Central memory CD4-positive, alpha-beta T cell (primary cell): ENCODE measurements around the gene RAI14.
A peak's percentile ranks its signal among the peaks of the same experiment; 100 is the strongest.

Source experiments
- DNase-seq: peaks from one replicate; pipeline ENCODE4 v3.0.0; 2022

Gene RAI14

DNA sequence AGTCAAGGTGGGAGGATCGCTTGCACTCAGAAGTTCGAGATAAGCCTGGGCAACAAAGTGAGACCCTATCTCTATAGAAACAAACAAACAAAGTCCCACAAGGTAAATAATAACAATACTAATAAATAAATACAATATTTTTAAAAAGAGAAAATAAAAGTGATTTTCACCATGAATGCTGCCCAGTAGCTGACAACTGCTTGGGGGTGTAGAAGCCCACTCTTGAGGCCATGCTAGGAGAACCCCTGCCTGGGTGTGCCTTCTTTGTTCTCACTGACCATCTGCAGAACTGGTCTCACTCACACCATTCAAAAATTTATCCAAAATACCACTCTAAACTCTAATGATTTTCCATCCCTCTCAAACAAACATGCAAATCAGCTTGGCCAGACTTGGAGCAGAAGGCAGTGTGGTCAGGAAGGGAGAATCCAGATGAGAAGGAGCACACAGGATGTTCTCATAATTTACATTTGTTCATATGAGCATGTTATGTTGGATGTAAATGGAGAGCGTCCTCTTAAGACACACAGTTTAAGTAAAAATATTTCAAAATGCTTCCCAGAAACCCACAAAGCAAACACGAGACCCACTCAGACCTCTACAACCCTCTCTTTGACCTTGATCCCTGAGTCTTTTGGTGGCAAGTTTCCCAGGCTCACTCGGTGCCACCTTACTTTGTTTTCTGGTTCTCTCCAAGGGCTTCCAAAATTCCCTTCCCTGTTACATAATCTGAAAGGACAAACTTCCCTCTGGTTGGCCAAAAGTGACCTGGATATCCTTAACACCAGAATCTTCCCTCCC, 7.9 kb upstream of the RAI14 start:
- no peak for DNase-seq

DNA sequence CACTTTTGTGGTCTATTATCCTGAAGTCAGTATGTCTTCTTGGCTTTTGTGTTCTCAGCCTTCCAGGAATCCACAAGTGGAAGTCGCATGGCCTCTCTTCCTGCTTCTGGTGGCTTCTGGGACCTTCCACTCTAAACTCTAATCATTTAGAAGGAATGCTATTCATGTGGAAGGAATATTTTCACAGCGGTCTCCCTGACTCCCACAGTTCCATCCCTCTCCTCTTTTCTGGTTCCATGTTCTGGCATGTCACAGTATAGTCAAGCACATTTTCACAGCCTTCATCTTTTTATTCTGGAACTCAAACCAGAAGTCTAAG, 7.3 kb upstream of the RAI14 start:
- no peak for DNase-seq

DNA sequence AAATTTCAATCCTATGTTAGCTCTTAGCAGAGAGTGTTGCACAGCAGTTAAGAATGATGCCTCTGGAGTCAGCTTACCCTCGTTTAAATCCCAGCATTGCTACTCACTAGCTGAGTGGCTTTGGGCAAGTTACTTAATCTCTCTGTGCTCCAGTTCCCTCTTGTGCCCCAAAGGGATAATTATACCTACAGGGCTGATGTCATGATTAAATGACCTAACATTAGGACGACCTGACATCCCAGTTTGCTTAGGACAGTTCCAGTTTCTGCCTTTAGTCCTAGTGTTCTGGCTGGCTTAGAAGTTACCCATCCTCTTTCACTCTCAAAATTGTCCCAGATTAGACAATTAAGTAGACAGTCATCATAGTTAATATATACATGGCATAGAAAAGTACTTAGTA, 4.3 kb upstream of the RAI14 start:
- DNase-seq = no peak

DNA sequence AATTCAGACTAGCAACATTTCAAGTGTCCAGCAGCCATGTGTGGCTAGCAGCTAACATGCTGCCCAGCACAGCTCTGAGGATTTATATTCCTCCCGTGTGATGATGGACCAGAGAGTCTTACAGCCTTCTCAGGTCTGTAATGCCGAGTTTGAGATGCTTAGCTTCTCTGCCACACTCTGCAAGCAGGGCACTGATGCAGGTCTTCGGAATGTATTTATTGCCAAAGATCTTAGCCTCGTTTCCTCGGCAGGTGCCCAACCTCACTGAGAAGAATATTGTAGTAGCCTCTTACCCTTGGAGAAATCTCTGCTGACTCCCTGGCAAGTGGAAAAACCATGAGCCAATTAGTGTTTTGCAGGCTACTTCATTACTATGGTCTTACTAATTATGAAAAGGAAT, 3.7 kb upstream of the RAI14 start:
- DNase-seq = no peak

DNA sequence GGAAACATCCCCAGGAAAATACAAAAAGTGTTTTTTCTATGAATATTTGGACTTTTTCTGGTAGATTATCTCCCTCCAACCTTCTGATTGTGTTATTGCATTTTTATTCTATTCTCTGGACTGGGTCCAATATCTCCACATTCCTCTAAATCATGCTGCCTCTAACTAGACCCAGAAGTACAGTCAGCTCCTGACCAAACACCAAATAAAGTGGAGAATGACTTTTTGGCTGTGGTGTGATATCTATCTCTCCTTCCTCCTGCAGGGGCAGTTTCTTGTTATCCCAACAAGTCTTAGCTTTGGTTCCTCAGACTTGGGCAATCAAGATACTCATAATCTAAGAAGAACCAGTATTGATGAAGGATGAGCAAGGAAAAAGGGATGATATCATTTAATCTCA, 3.2 kb upstream of the RAI14 start:
- no peak for DNase-seq

DNA sequence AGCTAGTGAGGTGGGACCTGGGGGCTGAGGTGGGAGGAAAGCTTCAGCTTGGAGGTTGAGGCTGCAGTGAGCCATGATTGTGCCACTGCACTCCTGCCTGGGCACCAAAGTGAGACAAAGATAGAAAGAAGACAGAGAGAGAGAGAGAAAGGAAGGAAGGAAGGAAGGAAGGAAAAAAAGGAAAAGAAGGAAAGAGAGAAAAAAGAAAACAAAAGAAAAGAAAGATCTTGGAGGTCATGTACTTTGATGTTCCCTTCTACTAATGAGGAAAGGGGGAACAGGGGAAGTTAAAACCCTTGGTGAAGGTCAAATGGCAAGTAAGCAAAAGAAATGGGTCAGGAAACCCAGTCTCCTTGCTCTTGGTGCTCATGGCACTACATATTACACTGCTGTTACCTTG, 2.4 kb upstream of the RAI14 start:
- no peak for DNase-seq

DNA sequence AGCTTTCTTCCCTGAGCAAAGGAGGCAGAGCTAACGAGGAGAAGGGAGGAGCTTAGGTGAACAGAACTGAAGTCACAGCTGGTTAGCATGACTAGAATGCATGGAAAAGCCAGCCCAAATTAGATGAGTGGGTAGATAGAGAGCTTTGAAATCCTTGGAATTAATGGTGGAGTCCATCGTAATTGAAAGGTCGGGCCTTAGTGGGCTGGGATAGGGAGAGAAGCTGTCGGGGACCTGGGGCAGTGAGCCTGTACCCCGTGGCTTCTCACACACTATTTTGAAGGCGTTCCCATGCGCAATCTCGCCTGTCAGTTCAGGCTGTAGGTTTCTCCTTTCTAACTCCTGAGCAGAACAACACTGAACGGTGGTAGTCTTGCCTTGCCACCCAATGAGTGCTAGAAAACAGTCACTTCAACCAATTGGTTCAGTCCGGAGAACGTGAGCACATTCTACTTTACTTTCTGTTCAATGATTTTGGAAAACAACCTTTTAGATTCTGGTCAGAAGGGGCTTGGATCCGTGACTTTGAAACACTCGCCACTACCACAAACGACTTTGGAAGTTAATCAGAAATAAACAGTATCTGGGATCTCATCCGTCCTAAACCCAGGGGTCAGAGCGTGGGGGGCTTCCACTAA, 655 bp upstream of the RAI14 start:
- peak; percentile 45 for DNase-seq

- no peak for DNase-seq
These were observed 659 bp downstream of the RAI14 start for GRCh38 chr5:34656700-34657273.

- DNase-seq = no peak
These were observed 1.3 kb downstream of the RAI14 start for GRCh38 chr5:34657274-34657921.

- DNase-seq = no peak
These were observed 1.9 kb downstream of the RAI14 start for GRCh38 chr5:34657988-34658387.

DNA sequence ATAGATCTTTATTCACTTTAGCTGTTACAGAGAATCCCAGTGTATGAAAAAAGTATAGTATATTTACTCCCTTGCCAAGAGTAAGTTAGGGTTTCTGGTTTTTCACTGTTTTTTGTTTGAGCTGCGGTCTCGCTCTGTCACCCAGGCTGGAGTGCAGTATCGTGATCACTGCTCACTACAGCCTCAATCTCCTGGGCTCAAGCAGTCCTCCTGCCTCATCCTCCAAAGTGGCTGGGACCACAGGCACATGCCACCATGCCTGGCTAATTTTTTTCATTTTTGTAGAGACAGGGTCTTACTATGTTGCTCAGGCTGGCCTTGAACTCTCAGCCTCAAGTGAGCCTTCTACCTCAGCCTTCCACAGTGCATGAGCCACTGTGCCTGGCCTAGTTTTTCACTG, 3.0 kb downstream of the RAI14 start:
- no peak for DNase-seq

DNA sequence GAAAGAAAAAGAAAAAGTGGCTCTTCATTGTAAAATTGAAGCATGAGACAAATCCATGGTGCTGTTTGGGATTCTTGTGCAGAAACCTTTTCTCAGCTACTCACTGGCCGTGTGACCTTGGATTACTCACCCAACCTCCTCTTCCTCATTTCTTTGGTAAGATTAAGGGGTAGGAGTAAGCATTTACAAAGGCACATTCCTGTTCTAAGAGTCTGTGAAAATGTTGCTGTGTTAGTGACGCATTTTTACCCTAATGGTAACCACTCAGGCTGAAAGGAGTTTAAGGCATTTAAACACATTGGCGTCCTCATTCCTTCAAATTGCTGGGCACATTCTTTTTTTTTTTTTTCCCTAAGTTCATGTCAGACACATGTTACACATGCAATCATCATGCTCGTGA, 4.3 kb downstream of the RAI14 start:
- DNase-seq = no peak

DNA sequence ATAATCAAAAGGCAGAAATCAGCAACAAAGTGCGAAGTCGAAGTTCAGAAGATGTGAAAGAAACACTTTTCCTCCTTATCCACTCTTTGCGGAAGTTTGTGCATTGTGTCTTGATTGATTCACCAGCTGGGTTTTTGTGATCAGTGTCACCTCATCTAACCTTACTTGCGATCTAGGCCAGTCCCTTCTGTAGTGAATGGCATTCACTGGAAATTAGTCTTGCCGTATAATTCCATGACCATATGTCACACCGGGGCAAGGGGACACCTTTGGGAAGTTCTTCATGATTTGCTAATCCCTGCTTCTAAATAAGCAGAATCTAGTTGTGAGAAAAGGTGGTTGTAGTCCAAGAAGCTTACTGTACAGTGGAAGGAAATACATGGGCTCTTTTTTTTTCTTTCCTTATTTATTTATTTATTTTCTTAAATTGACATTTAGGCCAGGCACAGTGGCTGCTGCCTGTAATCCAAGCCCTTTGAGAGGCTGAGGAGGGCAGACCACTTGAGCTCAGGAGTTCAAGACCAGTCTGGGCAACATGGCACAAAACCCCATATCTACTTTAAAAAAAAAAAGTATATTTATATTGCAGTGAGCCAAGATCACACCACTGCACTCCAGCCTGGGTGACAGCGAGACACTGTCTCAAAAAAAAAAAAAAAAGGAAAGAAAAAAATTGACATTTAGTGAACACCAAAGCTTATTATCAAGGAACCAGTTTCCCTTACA, 7.8 kb downstream of the RAI14 start:
- no peak for DNase-seq

- no peak for DNase-seq
These were observed 10.4 kb downstream of the RAI14 start for GRCh38 chr5:34666392-34667080.

DNA sequence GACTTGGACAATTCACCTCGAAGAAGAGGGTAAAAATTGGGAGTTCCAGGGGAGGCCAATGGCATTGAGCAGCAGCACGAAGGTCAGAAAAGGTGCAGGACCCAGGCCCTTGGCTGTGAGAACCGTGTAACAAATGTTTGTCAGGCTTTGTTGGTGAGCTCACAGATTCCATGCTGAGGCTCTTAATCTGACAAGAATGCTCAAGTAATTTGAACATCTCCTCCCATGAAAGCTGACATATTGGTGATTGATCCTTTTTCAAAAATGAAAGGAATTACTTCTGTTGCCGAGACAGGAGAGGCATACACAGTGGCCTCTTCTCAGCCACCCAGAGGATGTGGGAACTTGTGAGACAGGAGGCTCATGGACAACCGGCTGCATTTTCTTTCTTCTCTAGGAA, 11.6 kb downstream of the RAI14 start:
- DNase-seq = no peak

GRCh38 chr5:34669931-34670516, 13.9 kb downstream of the RAI14 start:
- no peak for DNase-seq

DNA sequence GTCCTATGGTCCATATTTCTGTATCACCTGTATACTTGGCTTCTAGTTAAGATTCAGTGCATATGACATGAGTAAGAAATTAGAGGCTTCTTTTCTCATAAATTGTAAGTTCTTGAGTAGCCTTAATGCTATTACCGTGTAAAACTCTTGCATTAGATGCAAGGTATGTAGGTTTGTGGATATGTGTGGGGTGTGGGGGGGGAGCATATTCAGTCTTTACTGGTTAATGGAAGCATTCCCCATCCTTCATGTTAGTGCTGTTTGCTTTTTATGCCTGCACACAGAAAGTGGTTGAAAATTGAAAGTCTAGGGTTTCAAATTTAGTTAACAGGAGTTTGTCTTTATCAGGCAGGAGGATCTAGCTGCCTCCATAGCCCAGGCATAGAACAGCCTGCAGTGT, 16.1 kb downstream of the RAI14 start:
- DNase-seq = no peak

DNA sequence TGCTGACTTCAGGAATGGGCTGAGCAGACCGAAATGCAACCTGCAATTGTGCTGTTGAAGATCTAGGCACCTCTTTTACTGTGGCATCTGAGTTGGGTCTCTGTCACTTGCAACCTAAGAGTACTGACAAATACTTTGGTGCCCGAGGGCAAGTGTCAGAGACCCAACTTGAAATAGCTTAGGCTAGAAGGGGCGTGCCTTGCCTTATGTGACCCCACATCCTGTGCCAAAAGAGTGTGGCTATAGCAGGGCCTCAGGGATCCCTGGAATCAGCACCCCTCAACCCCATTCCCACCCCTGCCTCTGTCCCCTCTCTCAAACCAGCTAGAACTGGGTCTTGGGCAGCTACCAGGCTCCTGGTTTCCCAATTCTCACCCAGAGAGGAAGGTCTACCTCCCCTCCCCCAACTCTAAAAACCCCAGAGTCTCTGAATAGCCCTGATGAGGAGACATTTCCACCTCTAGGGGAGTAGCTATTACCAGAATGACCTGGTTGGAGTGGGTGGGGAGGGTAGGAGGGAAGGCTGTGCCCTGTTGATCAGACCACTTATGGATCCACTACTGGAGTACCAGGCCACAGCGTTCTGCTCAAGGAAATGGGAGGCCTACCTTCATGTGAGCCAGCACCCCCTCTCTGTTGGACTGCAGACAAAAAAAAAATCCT, 17.5 kb downstream of the RAI14 start:
- DNase-seq = no peak

GRCh38 chr5:34674187-34674586, 18.1 kb downstream of the RAI14 start:
- DNase-seq = no peak

- DNase-seq = no peak
These were observed 19.7 kb downstream of the RAI14 start for GRCh38 chr5:34675857-34676256.

DNA sequence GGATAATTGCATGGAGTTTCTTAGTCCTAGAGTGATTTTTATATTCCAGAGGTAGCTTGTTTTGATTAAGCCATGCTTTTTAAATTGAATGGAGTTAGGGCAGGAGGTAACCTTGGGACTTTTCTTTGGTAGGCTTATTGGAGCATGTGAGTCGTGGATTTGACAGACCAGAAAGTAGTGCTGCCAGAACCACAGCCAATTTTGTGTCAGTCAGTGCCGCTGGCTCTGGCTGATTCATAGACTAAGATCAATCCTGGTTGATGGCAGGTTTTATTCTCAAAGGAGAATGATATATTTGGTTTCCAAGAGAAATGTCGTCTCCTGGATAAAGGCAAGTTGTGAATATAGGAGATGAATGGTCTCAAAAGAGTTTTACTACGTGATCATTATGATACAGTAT, 20.3 kb downstream of the RAI14 start:
- DNase-seq = no peak

GRCh38 chr5:34677428-34677827, 21.3 kb downstream of the RAI14 start:
- no peak for DNase-seq
